ENCODE data around the gene BACH2. TPM values are rescaled to one million over a fixed set of nuclear protein-coding genes. Genes with fewer than 3 reads are reported as not detected.
A peak's percentile ranks its signal among the peaks of the same experiment; 100 is the strongest.

The BACH2 gene
- total RNA-seq, 2 experiments from 2014 or later: 157 to 170 TPM

GRCh38 chr6:90121982-90122381 lies 174.7 kb downstream of the BACH2 start:
- ChIA-PET CTCF (interaction anchor here (0.8 kb wide), 1 partner anchor 12 kb away, joined by 3 read pairs; no protein-coding TSS in a partner anchor), POLR2A (no interaction called here)
- TF ChIP-seq CTCF (IDR thresholded peaks at IDR 0.05): no peak
- Histone ChIP-seq H3K27me3 (ENCODE audit: control insufficient read depth in 1 of 2, insufficient read depth in 2 of 2, low read length in 2 of 2) (no peaks in the 10 kb centered on the region), H3K36me3 (ENCODE audit: insufficient read depth, low read length) (no peaks in the 10 kb centered on the region), H3K27ac (ENCODE audit: low read depth in 1 of 2, low read length in 2 of 2) (no peak overlapping the region), H3K9me3 (ENCODE audit: control insufficient read depth in 1 of 2, insufficient read depth in 1 of 2, low read length in 2 of 2) (no peaks in the 10 kb centered on the region), H3K4me3 (ENCODE audit: low read length) (no peak overlapping the region), H3K4me1 (ENCODE audit: insufficient read depth, low read length) (peaks cover 3% of the 10 kb centered on the region)
- Mint-ChIP-seq H3K36me3 (ENCODE audit: low read depth) (peaks cover 45% of the 10 kb centered on the region), H3K4me3 (no peak overlapping the region), H3K27me3 (no peaks in the 10 kb centered on the region), H3K4me1 (ENCODE audit: low read depth) (peaks cover 78% of the 10 kb centered on the region), H3K9me3 (no peaks in the 10 kb centered on the region), H3K27ac (peak overlapping the region; percentile 59)
- ATAC-seq (ENCODE audit: poor library complexity): no peak
- intact Hi-C loops (cut with DNase I, micrococcal nuclease): no loop called here
- DNase-seq: no peak

GRCh38 chr6:90120327-90120726 lies 176.3 kb downstream of the BACH2 start:
- Histone ChIP-seq H3K9me3 (ENCODE audit: control insufficient read depth in 1 of 2, insufficient read depth in 1 of 2, low read length in 2 of 2) (no peaks in the 10 kb centered on the region), H3K36me3 (ENCODE audit: insufficient read depth, low read length) (no peaks in the 10 kb centered on the region), H3K27me3 (ENCODE audit: control insufficient read depth in 1 of 2, insufficient read depth in 2 of 2, low read length in 2 of 2) (no peaks in the 10 kb centered on the region), H3K4me1 (ENCODE audit: insufficient read depth, low read length) (no peaks in the 10 kb centered on the region), H3K27ac (ENCODE audit: low read depth in 1 of 2, low read length in 2 of 2) (no peak overlapping the region), H3K4me3 (ENCODE audit: low read length) (no peak overlapping the region)
- Mint-ChIP-seq H3K27ac (peak overlapping the region; percentile 64), H3K36me3 (ENCODE audit: low read depth) (peaks cover 48% of the 10 kb centered on the region), H3K4me1 (ENCODE audit: low read depth) (peaks cover 67% of the 10 kb centered on the region), H3K4me3 (no peak overlapping the region), H3K27me3 (no peaks in the 10 kb centered on the region), H3K9me3 (peaks cover 2% of the 10 kb centered on the region)
- CTCF ChIA-PET: interaction anchor here (1.1 to 1.6 kb wide), 2 partner anchors 10 to 11 kb away, joined by 3 to 4 read pairs; no protein-coding TSS in a partner anchor
- no peak for DNase-seq
- POLR2A ChIA-PET: interaction anchor here (0.5 to 1.6 kb wide), 2 partner anchors 25 to 36 kb away, joined by 3 read pairs; no protein-coding TSS in a partner anchor
- intact Hi-C loops (cut with DNase I, micrococcal nuclease): no loop called here
- TF ChIP-seq CTCF (IDR thresholded peaks at IDR 0.05): no peak
- no peak for ATAC-seq (ENCODE audit: poor library complexity)

GRCh38 chr6:90119618-90120017 lies 177.0 kb downstream of the BACH2 start:
- Histone ChIP-seq H3K4me3 (ENCODE audit: low read length) (no peak overlapping the region), H3K9me3 (ENCODE audit: control insufficient read depth in 1 of 2, insufficient read depth in 1 of 2, low read length in 2 of 2) (no peaks in the 10 kb centered on the region), H3K36me3 (ENCODE audit: insufficient read depth, low read length) (no peaks in the 10 kb centered on the region), H3K4me1 (ENCODE audit: insufficient read depth, low read length) (no peaks in the 10 kb centered on the region), H3K27ac (ENCODE audit: low read depth in 1 of 2, low read length in 2 of 2) (no peak overlapping the region), H3K27me3 (ENCODE audit: control insufficient read depth in 1 of 2, insufficient read depth in 2 of 2, low read length in 2 of 2) (no peaks in the 10 kb centered on the region)
- Mint-ChIP-seq H3K27ac (peak overlapping the region; percentile 64), H3K36me3 (ENCODE audit: low read depth) (peaks cover 50% of the 10 kb centered on the region), H3K9me3 (peaks cover 2% of the 10 kb centered on the region), H3K27me3 (no peaks in the 10 kb centered on the region), H3K4me3 (no peak overlapping the region), H3K4me1 (ENCODE audit: low read depth) (peaks cover 63% of the 10 kb centered on the region)
- ChIA-PET POLR2A (interaction anchor here (1.1 to 1.6 kb wide), 3 partner anchors 24 to 274 kb away, joined by 3 read pairs; no protein-coding TSS in a partner anchor), CTCF (interaction anchor here (0.9 to 1.6 kb wide), 3 partner anchors 9 to 48 kb away, joined by 3 to 4 read pairs (median 4); no protein-coding TSS in a partner anchor)
- intact Hi-C loops (cut with DNase I, micrococcal nuclease): no loop called here
- ATAC-seq (ENCODE audit: poor library complexity) (no peak), DNase-seq (no peak)
- TF ChIP-seq CTCF (IDR thresholded peaks at IDR 0.05): no peak
